HT-29 (cell line): Measurements from ENCODE around the gene DYNC1H1. TPM values are rescaled to one million over a fixed set of nuclear protein-coding genes. Genes with fewer than 3 reads are reported as not detected.

ENCODE experiments used
- DNase-seq: peaks from one replicate; pipeline ENCODE4 v3.0.0-alpha.2; 2015; ENCODE audit warnings: low spot score
- total RNA-seq: library from RNA; depleted of rRNA; stranded (reverse); fragments of >200 nt; shearing (Covaris generic); gene quantifications from 2 replicates; pipeline ENCODE4 v1.2.3, GENCODE V29; 2014

DYNC1H1 gene
- total RNA-seq, 1 experiment from 2014 or later = 181 TPM

- no peak for DNase-seq
Measured at GRCh38 chr14:101992708-101993107, 28.3 kb downstream of the DYNC1H1 start.

GRCh38 chr14:101997429-101998336 lies 33.3 kb downstream of the DYNC1H1 start:
- DNase-seq = no peak

GRCh38 chr14:102000902-102001301 lies 36.5 kb downstream of the DYNC1H1 start:
- no peak for DNase-seq

GRCh38 chr14:102005336-102005735 lies 41.0 kb downstream of the DYNC1H1 start:
- DNase-seq = no peak

GRCh38 chr14:102007916-102008418 lies 43.6 kb downstream of the DYNC1H1 start:
- DNase-seq = no peak

GRCh38 chr14:102008891-102009290 lies 44.5 kb downstream of the DYNC1H1 start:
- no peak for DNase-seq

GRCh38 chr14:102011631-102012030 lies 47.3 kb downstream of the DYNC1H1 start:
- DNase-seq = no peak

GRCh38 chr14:102012336-102012735 lies 48.0 kb downstream of the DYNC1H1 start:
- no peak for DNase-seq

- DNase-seq = no peak
Measured at GRCh38 chr14:102013669-102014200, 49.4 kb downstream of the DYNC1H1 start.

- no peak for DNase-seq
Measured at GRCh38 chr14:102015045-102015685, 50.8 kb downstream of the DYNC1H1 start.

- no peak for DNase-seq
Measured at GRCh38 chr14:102015771-102016170, 51.4 kb downstream of the DYNC1H1 start.

- no peak for DNase-seq
Measured at GRCh38 chr14:102016420-102017090, 52.2 kb downstream of the DYNC1H1 start.

- DNase-seq = no peak
Measured at GRCh38 chr14:102018251-102018650, 53.9 kb downstream of the DYNC1H1 start.

- no peak for DNase-seq
Measured at GRCh38 chr14:102019006-102019540, 54.7 kb downstream of the DYNC1H1 start.

GRCh38 chr14:102020058-102020971 lies 55.9 kb downstream of the DYNC1H1 start:
- no peak for DNase-seq

- DNase-seq = no peak
Measured at GRCh38 chr14:102026934-102027333, 62.6 kb downstream of the DYNC1H1 start.

GRCh38 chr14:102027951-102028350 lies 63.6 kb downstream of the DYNC1H1 start:
- peak; percentile 3 for DNase-seq

GRCh38 chr14:102028733-102029132 lies 64.4 kb downstream of the DYNC1H1 start:
- peak; percentile 68 for DNase-seq

GRCh38 chr14:102029956-102030355 lies 65.6 kb downstream of the DYNC1H1 start:
- no peak for DNase-seq

- no peak for DNase-seq
Measured at GRCh38 chr14:102033241-102033640, 68.9 kb downstream of the DYNC1H1 start.
